Effector CD8-positive, alpha-beta T cell (primary cell): ENCODE results near the gene COL26A1.
"Not testable (repeated sequence)": the region's sequence is repeated elsewhere in the genome, so short reads cannot be mapped to it uniquely, and the experiment has no call there.

Source experiments
- DNase-seq: peaks from one replicate; lab custom pipeline; 2025; lab: John Stamatoyannopoulos, UW

Gene COL26A1

GRCh38 chr7:101442426-101443070 is 79.9 kb downstream of the COL26A1 start:
- DNase-seq: no peak

- no peak for DNase-seq
These were observed 87.4 kb downstream of the COL26A1 start for GRCh38 chr7:101450064-101450463.

GRCh38 chr7:101453617-101454016 is 90.9 kb downstream of the COL26A1 start:
- no peak for DNase-seq

- DNase-seq: no peak
These were observed 94.5 kb downstream of the COL26A1 start for GRCh38 chr7:101457001-101457750.

DNA sequence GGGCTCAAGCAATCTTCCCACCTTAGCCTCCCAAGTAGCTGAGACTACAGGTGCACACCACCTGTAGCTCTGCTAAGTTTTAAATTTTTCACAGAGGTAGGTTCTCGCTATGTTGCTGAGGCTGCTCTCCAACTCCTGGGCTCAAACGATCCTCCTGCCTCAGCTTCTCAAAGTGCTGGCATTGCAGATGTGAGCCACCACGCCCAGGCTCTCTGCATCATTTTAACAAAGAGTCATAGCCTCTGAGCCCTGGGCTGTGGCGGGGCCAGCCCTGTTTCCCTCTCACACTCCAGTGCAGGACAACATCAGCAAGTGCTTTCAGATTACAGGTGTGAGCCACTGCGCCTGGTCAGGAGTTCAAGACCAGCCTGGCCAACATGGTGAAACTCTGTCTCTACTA is 102.5 kb downstream of the COL26A1 start:
- DNase-seq: no peak

- no peak for DNase-seq
These were observed 103.0 kb downstream of the COL26A1 start for GRCh38 chr7:101465576-101466196.

GRCh38 chr7:101466871-101467270 is 104.2 kb downstream of the COL26A1 start:
- no peak for DNase-seq

GRCh38 chr7:101468546-101469275 is 106.0 kb downstream of the COL26A1 start:
- DNase-seq: no peak

DNA sequence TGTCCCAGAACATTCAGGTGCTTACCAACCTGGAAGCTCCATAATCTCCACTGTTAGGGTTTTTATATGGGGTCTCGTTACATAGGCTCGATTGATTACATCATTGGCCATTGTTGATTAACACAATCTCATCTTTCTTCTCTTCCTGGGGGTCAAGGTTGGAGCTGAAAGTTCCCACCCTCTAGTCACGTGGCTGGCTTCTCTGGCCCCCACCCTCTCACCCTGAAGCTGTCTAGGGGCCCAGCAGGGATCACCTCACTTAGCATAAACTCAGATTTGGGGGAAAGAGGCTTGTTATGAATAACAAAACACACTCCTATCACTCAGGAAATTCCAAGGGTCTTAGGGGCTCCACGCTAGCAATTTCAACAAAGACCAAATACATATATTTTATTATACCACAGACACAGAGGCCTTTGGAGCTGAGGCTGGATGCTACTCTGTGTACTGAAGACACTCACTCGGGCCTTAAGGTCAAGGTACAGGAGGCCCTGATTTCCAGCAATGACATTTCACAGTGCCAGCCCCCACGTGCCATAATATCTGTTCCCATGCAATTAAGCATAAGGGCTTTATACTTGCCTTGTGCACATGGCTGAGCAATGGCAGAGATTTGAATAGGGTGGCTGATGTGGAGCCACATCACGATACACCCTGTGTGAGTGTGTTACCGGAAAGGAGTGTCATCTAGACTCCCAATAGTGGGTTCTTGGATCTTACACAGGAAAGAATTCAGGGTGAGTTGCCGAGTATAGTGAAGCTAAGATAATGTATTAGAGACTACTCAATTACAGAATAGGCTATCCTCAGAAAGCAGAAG is 108.2 kb downstream of the COL26A1 start:
- no peak for DNase-seq

GRCh38 chr7:101474178-101474577 is 111.5 kb downstream of the COL26A1 start:
- DNase-seq: no peak

- DNase-seq: not testable (repeated sequence)
These were observed 113.0 kb downstream of the COL26A1 start for GRCh38 chr7:101475691-101476090.

- DNase-seq: no peak
These were observed 116.5 kb downstream of the COL26A1 start for GRCh38 chr7:101479217-101479616.

GRCh38 chr7:101486056-101486432 is 123.4 kb downstream of the COL26A1 start:
- DNase-seq: not testable (repeated sequence)

- DNase-seq: no peak
These were observed 123.9 kb downstream of the COL26A1 start for GRCh38 chr7:101486433-101487104.

DNA sequence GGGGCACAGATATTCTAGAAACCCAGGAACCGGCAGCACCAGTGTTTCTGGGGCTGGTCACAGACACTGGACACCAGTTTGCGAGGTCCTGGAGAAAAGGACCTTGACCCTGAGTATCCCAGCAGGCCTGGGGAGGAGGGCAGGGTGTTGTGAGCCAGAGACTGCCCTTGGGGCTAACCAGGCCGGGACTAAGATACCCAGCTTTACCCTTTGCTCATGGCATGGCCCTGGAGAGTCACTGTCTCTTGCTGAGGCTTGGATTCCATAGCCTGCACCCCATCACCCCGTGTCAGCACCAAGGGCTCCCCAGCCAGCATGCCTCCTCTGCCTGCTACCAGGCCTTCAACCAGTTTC is 124.4 kb downstream of the COL26A1 start:
- DNase-seq: no peak

- no peak for DNase-seq
These were observed 125.1 kb downstream of the COL26A1 start for GRCh38 chr7:101487753-101488152.

GRCh38 chr7:101488826-101489572 is 126.3 kb downstream of the COL26A1 start:
- DNase-seq: no peak

- DNase-seq: not testable (repeated sequence)
These were observed 127.8 kb downstream of the COL26A1 start for GRCh38 chr7:101490439-101490838.

DNA sequence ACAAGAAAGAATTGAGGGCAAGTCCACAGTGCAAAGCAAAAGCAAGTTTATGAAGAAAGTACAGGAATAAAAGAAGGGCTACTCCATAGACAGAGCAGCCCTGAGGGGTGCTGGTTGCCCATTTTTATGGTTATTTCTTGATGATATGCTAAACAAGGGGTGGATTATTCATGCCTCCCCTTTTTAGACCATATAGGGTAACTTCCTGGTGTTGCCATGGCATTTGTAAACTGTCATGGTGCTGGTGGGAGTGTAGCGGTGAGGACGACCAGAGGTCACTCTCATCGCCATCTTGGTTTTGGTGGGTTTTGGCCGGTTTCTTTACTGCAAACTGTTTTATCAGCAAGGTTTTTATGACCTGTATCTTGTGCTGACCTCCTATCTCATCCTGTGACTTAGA is 128.8 kb downstream of the COL26A1 start:
- not testable (repeated sequence) for DNase-seq

DNA sequence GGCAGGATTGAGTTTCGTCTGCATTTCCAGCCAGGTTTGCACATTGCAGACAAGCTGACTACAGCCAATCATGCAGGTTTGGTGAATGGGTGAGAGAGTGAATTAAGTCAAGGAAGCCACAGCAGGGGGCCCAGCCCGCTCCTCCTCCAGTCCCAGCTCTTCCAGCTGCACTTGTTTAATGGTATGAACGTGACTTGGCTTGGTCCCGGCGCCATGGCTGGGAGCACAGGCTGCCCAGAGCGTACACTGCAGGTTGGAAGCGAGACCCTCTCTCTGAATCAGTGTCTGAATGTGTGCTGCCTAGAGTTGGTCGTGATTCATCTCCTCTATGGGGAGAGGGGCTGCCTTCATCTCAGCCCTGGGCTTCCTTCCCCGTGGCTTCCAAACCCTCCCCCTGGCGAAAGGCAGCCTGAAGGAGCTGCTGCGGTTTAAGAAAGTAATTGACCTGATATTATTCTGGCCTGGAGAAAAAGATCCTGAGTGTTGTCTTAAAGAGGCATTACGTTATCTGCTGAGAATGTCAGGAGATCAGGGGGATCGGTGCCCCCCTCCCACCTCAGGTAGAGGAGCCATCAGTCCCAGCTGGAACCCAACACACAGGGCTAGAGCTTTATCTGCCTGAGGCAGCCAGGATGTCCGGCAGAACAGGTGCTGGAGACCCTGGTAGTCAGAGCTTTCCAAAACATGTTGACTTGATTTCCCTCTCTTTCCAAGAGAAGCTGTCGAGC is 132.1 kb downstream of the COL26A1 start:
- no peak for DNase-seq
